ENCODE results near the gene PCDH8. TPM values are rescaled to one million over a fixed set of nuclear protein-coding genes. Genes with fewer than 3 reads are reported as not detected.

Gene PCDH8
- total RNA-seq, 1 experiment from 2014 or later = 0.92 TPM

GRCh38 chr13:52845334-52845761 is 3.1 kb downstream of the PCDH8 start (continued):
- no peak for TF ChIP-seq ATF3 (CRISPR knock-in tag; conservative IDR thresholded peaks at IDR 0.05)
- no peak for TF ChIP-seq JUN (CRISPR knock-in tag; IDR thresholded peaks at IDR 0.05)
- peak; percentile 88 for TF ChIP-seq MAX (CRISPR knock-in tag; IDR thresholded peaks at IDR 0.05)
- TF ChIP-seq ZMAT4 (CRISPR knock-in tag; IDR thresholded peaks at IDR 0.05) = no peak
- peak; percentile 61 for TF ChIP-seq ZNF423 (CRISPR knock-in tag; IDR thresholded peaks at IDR 0.05)
- TF ChIP-seq NR3C1 (CRISPR knock-in tag; conservative IDR thresholded peaks at IDR 0.05; ENCODE audit: low read depth) = no peak
- no peak for TF ChIP-seq ERG (CRISPR knock-in tag; IDR thresholded peaks at IDR 0.05)

- H3K36me3 Mint-ChIP-seq = peaks cover 4% of the 10 kb centered on the region; the same call in 1 of the 2 replicates
- CTCF ChIA-PET = interaction anchor here (0.8 to 11.1 kb wide), 9 partner anchors 12 to 356 kb away, joined by 3 to 430 read pairs (median 15); no protein-coding TSS in a partner anchor
- H3K4me1 Mint-ChIP-seq = peaks cover 26% of the 10 kb centered on the region
- H3K27ac Mint-ChIP-seq = no peak overlapping the region
- H3K9me3 Mint-ChIP-seq = no peaks in the 10 kb centered on the region
- POLR2A ChIA-PET = interaction anchor here (2.7 kb wide), 1 partner anchor 192 kb away, joined by 8 read pairs; the partner anchor contains the start of gene SUGT1
- H3K27me3 Mint-ChIP-seq (ENCODE audit: low read depth) = peaks cover 66% of the 10 kb centered on the region
- no peak for TF ChIP-seq ETV6 (CRISPR knock-in tag; IDR thresholded peaks at IDR 0.05)
- no peak for TF ChIP-seq ZNF121 (CRISPR knock-in tag; IDR thresholded peaks at IDR 0.05)
- TF ChIP-seq ZNF416 (CRISPR knock-in tag; IDR thresholded peaks at IDR 0.05) = no peak
- no peak for TF ChIP-seq ZNF317 (CRISPR knock-in tag; IDR thresholded peaks at IDR 0.05; ENCODE audit: borderline replicate concordance, low read depth)
- no peak for TF ChIP-seq MAX (CRISPR knock-in tag; IDR thresholded peaks at IDR 0.05)
- TF ChIP-seq ZNF263 (CRISPR knock-in tag; IDR thresholded peaks at IDR 0.05; ENCODE audit: low read depth) = no peak
- TF ChIP-seq EMX1 (CRISPR knock-in tag; IDR thresholded peaks at IDR 0.05) = no peak
- no peak for TF ChIP-seq TEAD1 (CRISPR knock-in tag; IDR thresholded peaks at IDR 0.05)
- TF ChIP-seq CTCF (IDR thresholded peaks at IDR 0.05) = no peak
- TF ChIP-seq ATF1 (CRISPR knock-in tag; IDR thresholded peaks at IDR 0.05) = no peak
- TF ChIP-seq JAZF1 (CRISPR knock-in tag; IDR thresholded peaks at IDR 0.05) = no peak
- no peak for TF ChIP-seq KAT7 (CRISPR knock-in tag; IDR thresholded peaks at IDR 0.05; ENCODE audit: borderline replicate concordance)
- no peak for TF ChIP-seq NFATC4 (CRISPR knock-in tag; IDR thresholded peaks at IDR 0.05)
- TF ChIP-seq HMGXB4 (CRISPR knock-in tag; IDR thresholded peaks at IDR 0.05) = no peak
- no peak for TF ChIP-seq E2F4 (CRISPR knock-in tag; IDR thresholded peaks at IDR 0.05; ENCODE audit: borderline replicate concordance, low read depth)
- no peak for TF ChIP-seq NR2C2 (CRISPR knock-in tag; IDR thresholded peaks at IDR 0.05)
- no peak for TF ChIP-seq HMGA2 (CRISPR knock-in tag; IDR thresholded peaks at IDR 0.05)
- no peak for ATAC-seq
- DNase-seq (ENCODE audit: low spot score) = no peak
- peak overlapping the region; percentile 49 for H3K4me3 Mint-ChIP-seq
These were observed 3.6 kb downstream of the PCDH8 start for GRCh38 chr13:52844836-52845235.
